Fibroblast of the aortic adventitia (primary cell): ENCODE measurements around the gene SYPL1. TPM values are rescaled to one million over a fixed set of nuclear protein-coding genes. Genes with fewer than 3 reads are reported as not detected.

ENCODE experiments used
- DNase-seq: peaks from one replicate; pipeline ENCODE4 v3.0.0-alpha.2; 2010; ENCODE audit warnings: low read depth
- H3K4me3 ChIP-seq: 2 replicates; pipeline ENCODE4 v1.5.1; 2011; ENCODE audit warnings: low read depth, mild to moderate bottlenecking, control low read depth, low read length, moderate library complexity
- total RNA-seq: library from RNA; depleted of rRNA; stranded (reverse); fragments of >200 nt; gene quantifications from 2 replicates; pipeline ENCODE4 v1.2.3, GENCODE V29; 2012; ENCODE audit warnings: low replicate concordance
- TF ChIP-seq, protein P1 (sequence below): IDR thresholded peaks from 2 replicates; pipeline ENCODE4 v1.5.1; 2011; ENCODE audit warnings: mild to moderate bottlenecking, low read length, control low read depth, inconsistent platforms; ENCODE audit not compliant: insufficient read depth

The SYPL1 gene
- total RNA-seq, 1 donor = 69.5 TPM

DNA sequence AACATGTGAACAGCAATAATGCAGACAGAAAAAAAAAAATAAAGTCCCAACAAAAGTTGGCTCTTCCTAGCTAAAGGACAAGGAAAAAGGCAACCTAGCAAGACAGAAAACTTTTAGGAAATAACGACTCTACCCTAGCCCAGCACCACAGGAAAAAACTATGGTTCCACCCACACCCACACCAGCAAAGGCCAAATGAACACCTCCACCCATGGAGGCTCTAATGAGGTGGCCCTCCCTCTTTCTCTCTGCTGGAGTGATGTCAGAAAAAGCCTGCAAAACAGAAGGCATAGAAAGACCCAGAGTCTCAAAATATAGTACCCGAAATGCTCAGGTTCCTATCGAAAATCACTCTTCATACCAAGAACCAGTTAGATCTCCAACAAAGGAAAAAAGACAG, 28.4 kb downstream of the SYPL1 start:
- DNase-seq = no peak
- no peak overlapping the region for H3K4me3 ChIP-seq
- TF ChIP-seq, protein P1, sequence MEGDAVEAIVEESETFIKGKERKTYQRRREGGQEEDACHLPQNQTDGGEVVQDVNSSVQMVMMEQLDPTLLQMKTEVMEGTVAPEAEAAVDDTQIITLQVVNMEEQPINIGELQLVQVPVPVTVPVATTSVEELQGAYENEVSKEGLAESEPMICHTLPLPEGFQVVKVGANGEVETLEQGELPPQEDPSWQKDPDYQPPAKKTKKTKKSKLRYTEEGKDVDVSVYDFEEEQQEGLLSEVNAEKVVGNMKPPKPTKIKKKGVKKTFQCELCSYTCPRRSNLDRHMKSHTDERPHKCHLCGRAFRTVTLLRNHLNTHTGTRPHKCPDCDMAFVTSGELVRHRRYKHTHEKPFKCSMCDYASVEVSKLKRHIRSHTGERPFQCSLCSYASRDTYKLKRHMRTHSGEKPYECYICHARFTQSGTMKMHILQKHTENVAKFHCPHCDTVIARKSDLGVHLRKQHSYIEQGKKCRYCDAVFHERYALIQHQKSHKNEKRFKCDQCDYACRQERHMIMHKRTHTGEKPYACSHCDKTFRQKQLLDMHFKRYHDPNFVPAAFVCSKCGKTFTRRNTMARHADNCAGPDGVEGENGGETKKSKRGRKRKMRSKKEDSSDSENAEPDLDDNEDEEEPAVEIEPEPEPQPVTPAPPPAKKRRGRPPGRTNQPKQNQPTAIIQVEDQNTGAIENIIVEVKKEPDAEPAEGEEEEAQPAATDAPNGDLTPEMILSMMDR = no peak

DNA sequence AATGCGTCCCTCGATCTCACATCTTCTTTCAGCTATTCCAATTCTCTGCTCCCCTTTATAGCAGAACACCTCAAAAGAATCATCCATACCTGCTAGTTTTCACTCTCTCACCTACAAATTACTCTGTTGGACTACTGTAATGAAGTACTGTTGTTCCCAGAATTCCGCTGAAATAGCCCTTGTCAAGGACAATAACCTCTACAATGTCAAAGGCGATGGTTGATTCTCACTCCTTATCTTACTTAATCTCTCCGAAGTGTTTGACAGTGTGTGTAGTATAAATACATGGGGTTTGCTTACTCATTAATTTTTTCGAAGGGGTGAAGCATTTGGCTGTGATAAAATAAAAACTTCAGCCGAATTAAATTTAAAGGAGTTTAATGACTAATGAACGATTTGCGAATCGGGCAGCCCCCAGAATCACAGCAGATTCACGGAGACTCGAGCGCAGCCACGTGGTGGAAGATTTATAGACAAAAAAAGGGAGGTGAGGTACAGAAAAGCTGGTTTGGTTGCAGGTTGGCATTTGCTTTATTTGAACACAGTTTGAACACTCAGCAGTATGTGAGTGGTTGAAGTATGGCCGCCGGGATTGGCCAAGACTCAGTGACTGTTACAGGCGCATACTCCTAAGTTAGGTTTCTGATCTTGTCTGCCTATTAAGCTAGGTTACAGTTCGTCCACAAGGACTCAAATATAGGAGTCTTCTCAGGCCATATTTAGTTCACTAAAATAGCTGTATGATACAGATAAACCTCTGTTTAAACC, 29.8 kb downstream of the SYPL1 start:
- H3K4me3 ChIP-seq = no peak overlapping the region
- no peak for DNase-seq
- TF ChIP-seq, protein P1 = no peak

GRCh38 chr7:106080300-106080987, 31.7 kb downstream of the SYPL1 start:
- TF ChIP-seq, protein P1 = no peak
- DNase-seq = no peak
- H3K4me3 ChIP-seq = no peak overlapping the region

DNA sequence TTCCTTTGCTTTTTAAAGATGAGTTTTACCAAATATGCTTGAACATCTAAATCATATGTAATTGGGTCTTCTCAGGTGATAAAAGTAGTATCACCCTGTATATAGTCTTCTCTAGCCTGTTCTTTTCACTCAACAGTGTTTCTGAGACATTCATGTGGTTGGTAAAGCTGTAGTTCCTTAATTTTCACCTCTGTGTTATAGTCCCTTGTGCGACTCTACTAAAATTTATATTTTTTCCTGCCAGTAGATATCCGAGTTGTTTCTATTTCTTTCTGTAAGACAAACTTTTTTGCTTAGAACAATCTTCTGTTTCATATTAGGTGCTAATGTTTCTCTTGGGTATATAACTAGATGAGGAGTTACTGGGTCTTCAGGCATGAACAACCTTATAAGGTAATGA, 35.6 kb downstream of the SYPL1 start:
- TF ChIP-seq, protein P1 = no peak
- no peak for DNase-seq
- no peak overlapping the region for H3K4me3 ChIP-seq

DNA sequence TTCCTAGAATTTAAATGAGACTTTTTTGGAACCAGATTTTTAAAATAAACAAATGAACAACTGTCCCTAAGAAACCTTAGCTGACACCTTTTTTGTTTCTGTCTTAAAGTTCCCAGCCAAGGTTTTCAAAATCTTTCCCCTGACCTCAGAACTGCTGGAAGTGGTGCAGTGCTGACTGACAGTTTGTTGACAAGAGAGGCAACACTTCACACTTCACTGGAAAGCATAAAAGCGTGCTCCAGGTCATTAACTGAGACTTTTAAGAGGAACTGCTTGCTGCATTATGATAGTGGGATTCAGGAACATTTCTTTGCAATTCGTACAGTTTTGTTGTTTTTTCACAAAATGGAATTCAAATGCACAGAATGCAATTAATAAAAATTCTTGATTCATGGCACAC, 36.2 kb downstream of the SYPL1 start:
- DNase-seq = no peak
- TF ChIP-seq, protein P1 = no peak
- no peak overlapping the region for H3K4me3 ChIP-seq

GRCh38 chr7:106074257-106074656, 37.9 kb downstream of the SYPL1 start:
- H3K4me3 ChIP-seq = no peak overlapping the region
- no peak for DNase-seq
- TF ChIP-seq, protein P1 = no peak
